Left lung (tissue), 10 donors: ENCODE measurements around the gene PLEKHA7. TPM values are rescaled to one million over a fixed set of nuclear protein-coding genes. Genes with fewer than 3 reads are reported as not detected.

ENCODE experiments used
- ATAC-seq: fragments of 200-7000 bp; cut with Tn5 transposase; one replicate; pipeline ENCODE4 v1.9.1; 2020; ENCODE audit warnings: moderate library complexity
- DNase-seq, 4 donors: peaks; one replicate each; pipeline ENCODE4 v3.0.0-alpha.2; 2013 to 2020
- H3K27ac ChIP-seq, 2 donors: fragments of 200-600 bp; sonication (generic) in 1 of 2; one replicate each; pipeline versions ENCODE4 v1.5.0 to v1.8.0; 2020 to 2021
- H3K27me3 ChIP-seq, 2 donors: fragments of 200-600 bp; sonication (generic) in 1 of 2; one replicate each; pipeline versions ENCODE4 v1.5.0 to v1.8.0; 2020 to 2021
- H3K36me3 ChIP-seq, 2 donors: fragments of 200-600 bp; sonication (generic) in 1 of 2; one replicate each; pipeline versions ENCODE4 v1.5.0 to v1.8.0; 2020 to 2021
- H3K4me1 ChIP-seq, 2 donors: fragments of 200-600 bp; one replicate each; pipeline ENCODE4 v1.8.0; 2021
- H3K4me3 ChIP-seq, 2 donors: fragments of 200-600 bp; sonication (generic) in 1 of 2; one replicate each; pipeline versions ENCODE4 v1.5.0 to v1.8.0; 2020 to 2021; ENCODE audit warnings: mild to moderate bottlenecking in 1 of 2
- H3K9me3 ChIP-seq, 2 donors: fragments of 200-600 bp; sonication (generic) in 1 of 2; one replicate each; pipeline versions ENCODE4 v1.5.0 to v1.8.0; 2020 to 2021
- intact Hi-C, 2 donors: fragments of 100-400 bp; cut with DNase I; formaldehyde crosslinking; loops; one replicate each; pipeline versions ENCODE4 v1.11.2 to v1.14.2; 2022
- polyA plus RNA-seq, 6 donors: library from polyadenylated mRNA; unstranded; fragments of 120-200 nt; gene quantifications; one replicate each; pipeline ENCODE4 v1.2.1, GENCODE V29; 2013; ENCODE audit not compliant: insufficient read length in 6 of 6
- total RNA-seq, 2 donors: library from RNA; stranded (reverse); fragmentation: NEBNext Ultra II Directional; extraction: Animal tissue kit (Norgen Biotek cat#: 25700); gene quantifications; one replicate each; pipeline ENCODE4 v1.2.1, GENCODE V29; 2021
- TF ChIP-seq, protein P1 (sequence below), 2 donors: fragments of 200-600 bp; sonication (generic) in 1 of 2; IDR thresholded peaks; one replicate each; pipeline versions ENCODE4 v1.5.0 to v1.8.0; 2021; ENCODE audit warnings: antibody characterized with exemption in 2 of 2
- donor health status: DM: no; HTN: yes; CAD: no.
- donor health status: DM: no; HTN: no; CAD: no.

Gene PLEKHA7
- total and polyA plus RNA-seq, 8 donors: 24.4 to 33.7 (median 29.6) TPM

- Histone ChIP-seq H3K27me3 (peaks cover 0 to 65% of the 10 kb centered on the region in 2 donors), H3K4me1 (peaks cover 0 to 13% of the 10 kb centered on the region in 2 donors), H3K9me3 (no peaks in the 10 kb centered on the region), H3K4me3 (peak overlapping the region; percentile 59 to 62), H3K27ac (peak overlapping the region; percentile 70 to 72), H3K36me3 (no peaks in the 10 kb centered on the region)
- intact Hi-C loops: no loop called here
- ATAC-seq: peak; percentile 73
- peak; percentile 10 to 86 (median 35) for DNase-seq
- TF ChIP-seq, protein P1, sequence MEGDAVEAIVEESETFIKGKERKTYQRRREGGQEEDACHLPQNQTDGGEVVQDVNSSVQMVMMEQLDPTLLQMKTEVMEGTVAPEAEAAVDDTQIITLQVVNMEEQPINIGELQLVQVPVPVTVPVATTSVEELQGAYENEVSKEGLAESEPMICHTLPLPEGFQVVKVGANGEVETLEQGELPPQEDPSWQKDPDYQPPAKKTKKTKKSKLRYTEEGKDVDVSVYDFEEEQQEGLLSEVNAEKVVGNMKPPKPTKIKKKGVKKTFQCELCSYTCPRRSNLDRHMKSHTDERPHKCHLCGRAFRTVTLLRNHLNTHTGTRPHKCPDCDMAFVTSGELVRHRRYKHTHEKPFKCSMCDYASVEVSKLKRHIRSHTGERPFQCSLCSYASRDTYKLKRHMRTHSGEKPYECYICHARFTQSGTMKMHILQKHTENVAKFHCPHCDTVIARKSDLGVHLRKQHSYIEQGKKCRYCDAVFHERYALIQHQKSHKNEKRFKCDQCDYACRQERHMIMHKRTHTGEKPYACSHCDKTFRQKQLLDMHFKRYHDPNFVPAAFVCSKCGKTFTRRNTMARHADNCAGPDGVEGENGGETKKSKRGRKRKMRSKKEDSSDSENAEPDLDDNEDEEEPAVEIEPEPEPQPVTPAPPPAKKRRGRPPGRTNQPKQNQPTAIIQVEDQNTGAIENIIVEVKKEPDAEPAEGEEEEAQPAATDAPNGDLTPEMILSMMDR (IDR thresholded peaks at IDR 0.05): no peak
These were observed 480 bp downstream of the PLEKHA7 start for GRCh38 chr11:17013548-17014320.

- TF ChIP-seq, protein P1 (IDR thresholded peaks at IDR 0.05): no peak
- DNase-seq: peak; percentile 16 to 81 (median 48)
- peak overlapping the region in 1 of 2 donors; percentile 70 for H3K27ac ChIP-seq
- peak; percentile 80 for ATAC-seq
- peak overlapping the region; percentile 59 to 62 for H3K4me3 ChIP-seq
- H3K27me3 ChIP-seq: peaks cover 0 to 65% of the 10 kb centered on the region in 2 donors
- H3K9me3 ChIP-seq: no peaks in the 10 kb centered on the region
- intact Hi-C loops: no loop called here
- H3K4me1 ChIP-seq: peaks cover 0 to 13% of the 10 kb centered on the region in 2 donors
- H3K36me3 ChIP-seq: no peaks in the 10 kb centered on the region
These were observed 1.3 kb downstream of the PLEKHA7 start for GRCh38 chr11:17012712-17013547.

DNA sequence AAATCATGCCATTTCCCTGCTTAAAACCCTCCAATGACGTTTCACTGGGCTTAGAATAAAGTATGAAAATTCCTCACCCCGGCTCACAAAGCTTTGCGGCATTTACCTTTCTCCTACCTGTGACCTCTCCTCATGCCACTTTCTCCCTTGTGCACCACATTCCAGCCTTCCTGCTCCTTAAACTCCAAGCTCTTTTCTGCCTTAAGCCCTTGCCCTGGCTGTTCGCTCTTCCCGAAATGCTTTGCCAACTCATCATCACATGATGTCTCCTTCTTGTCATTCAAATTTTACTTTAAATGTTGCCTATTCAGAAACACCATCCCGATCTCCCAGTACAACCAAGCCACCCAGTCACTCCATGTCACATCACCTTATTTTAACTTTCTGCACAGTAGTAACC is 2.0 kb downstream of the PLEKHA7 start:
- intact Hi-C loops: no loop called here
- H3K4me1 ChIP-seq: peaks cover 0 to 13% of the 10 kb centered on the region in 2 donors
- no peak overlapping the region for H3K27ac ChIP-seq
- H3K9me3 ChIP-seq: no peaks in the 10 kb centered on the region
- H3K27me3 ChIP-seq: peaks cover 0 to 60% of the 10 kb centered on the region in 2 donors
- ATAC-seq: no peak
- TF ChIP-seq, protein P1 (IDR thresholded peaks at IDR 0.05): no peak
- peak overlapping the region in 1 of 2 donors; percentile 59 for H3K4me3 ChIP-seq
- H3K36me3 ChIP-seq: no peaks in the 10 kb centered on the region
- no peak for DNase-seq

- no peaks in the 10 kb centered on the region for H3K36me3 ChIP-seq
- intact Hi-C loops: no loop called here
- ATAC-seq (no peak), DNase-seq (no peak)
- H3K9me3 ChIP-seq: no peaks in the 10 kb centered on the region
- H3K4me1 ChIP-seq: peaks cover 0 to 13% of the 10 kb centered on the region in 2 donors
- H3K27ac ChIP-seq: no peak overlapping the region
- TF ChIP-seq, protein P1 (IDR thresholded peaks at IDR 0.05): no peak
- no peak overlapping the region for H3K4me3 ChIP-seq
- H3K27me3 ChIP-seq: peaks cover 0 to 47% of the 10 kb centered on the region in 2 donors
These were observed 3.3 kb downstream of the PLEKHA7 start for GRCh38 chr11:17010851-17011420.
